ENCODE measurements around the gene RPS6KA6. TPM values are rescaled to one million over a fixed set of nuclear protein-coding genes. Genes with fewer than 3 reads are reported as not detected.

Gene RPS6KA6
- total RNA-seq, 1 donor from 2014 or later, result 0.51 TPM

DNA sequence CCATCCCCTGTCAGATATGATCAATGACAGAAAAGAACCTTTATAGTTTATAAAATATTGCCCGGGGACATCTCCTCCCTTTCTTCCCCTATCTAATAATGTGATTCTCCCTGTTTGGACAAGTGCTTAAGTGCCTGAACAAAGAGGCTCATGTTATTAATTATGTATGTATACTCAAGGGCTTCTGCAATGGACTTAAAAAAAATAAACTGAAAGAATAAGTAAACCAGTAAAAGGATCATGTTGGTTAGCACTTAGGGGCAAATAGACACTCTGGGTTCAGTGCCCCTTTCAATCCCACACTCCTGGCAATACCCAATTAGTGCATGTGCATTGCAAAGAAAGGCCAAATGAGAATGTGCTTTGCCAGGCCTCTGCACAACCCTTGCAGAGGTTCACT, 30.7 kb upstream of the RPS6KA6 start:
- Mint-ChIP-seq H3K4me3 (no peak overlapping the region), H3K9me3 (no peaks in the 10 kb centered on the region), H3K27ac (no peak overlapping the region), H3K36me3 (ENCODE audit: low read depth) (no peaks in the 10 kb centered on the region), H3K27me3 (no peaks in the 10 kb centered on the region), H3K4me1 (no peaks in the 10 kb centered on the region)
- DNase-seq, result no peak
- intact Hi-C loops (cut with micrococcal nuclease), result no loop called here
- TF ChIP-seq, protein P1, sequence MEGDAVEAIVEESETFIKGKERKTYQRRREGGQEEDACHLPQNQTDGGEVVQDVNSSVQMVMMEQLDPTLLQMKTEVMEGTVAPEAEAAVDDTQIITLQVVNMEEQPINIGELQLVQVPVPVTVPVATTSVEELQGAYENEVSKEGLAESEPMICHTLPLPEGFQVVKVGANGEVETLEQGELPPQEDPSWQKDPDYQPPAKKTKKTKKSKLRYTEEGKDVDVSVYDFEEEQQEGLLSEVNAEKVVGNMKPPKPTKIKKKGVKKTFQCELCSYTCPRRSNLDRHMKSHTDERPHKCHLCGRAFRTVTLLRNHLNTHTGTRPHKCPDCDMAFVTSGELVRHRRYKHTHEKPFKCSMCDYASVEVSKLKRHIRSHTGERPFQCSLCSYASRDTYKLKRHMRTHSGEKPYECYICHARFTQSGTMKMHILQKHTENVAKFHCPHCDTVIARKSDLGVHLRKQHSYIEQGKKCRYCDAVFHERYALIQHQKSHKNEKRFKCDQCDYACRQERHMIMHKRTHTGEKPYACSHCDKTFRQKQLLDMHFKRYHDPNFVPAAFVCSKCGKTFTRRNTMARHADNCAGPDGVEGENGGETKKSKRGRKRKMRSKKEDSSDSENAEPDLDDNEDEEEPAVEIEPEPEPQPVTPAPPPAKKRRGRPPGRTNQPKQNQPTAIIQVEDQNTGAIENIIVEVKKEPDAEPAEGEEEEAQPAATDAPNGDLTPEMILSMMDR (IDR thresholded peaks at IDR 0.05), result no peak
- no peak for ATAC-seq (ENCODE audit: low read depth)
- ChIA-PET CTCF (no interaction called here), POLR2A (no interaction called here)

DNA sequence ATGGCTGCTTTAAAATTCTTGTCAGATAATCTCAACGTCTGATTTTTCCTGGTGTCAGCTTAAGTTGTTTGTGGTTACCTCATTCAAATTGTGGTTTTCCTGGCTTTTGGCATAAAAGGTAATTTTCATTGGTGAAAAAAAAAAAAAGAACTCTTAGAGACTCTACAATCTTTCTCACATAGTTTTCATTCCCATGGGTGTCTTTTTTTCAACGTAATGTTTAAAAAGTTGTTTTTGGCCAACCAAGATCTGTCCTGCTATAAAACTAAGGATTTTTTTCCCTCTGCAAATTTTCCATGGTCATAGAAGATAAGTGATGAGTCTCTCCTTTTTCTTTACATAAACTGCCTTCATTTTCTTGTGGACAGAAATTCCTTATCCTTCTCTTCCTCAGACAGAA, 28.9 kb upstream of the RPS6KA6 start:
- Mint-ChIP-seq H3K4me1 (no peaks in the 10 kb centered on the region), H3K9me3 (no peaks in the 10 kb centered on the region), H3K36me3 (ENCODE audit: low read depth) (no peaks in the 10 kb centered on the region), H3K4me3 (no peak overlapping the region), H3K27ac (no peak overlapping the region), H3K27me3 (no peaks in the 10 kb centered on the region)
- intact Hi-C loops (cut with micrococcal nuclease), result no loop called here
- ATAC-seq (ENCODE audit: low read depth) (no peak), DNase-seq (no peak)
- POLR2A ChIA-PET, result no interaction called here
- CTCF ChIA-PET, result no interaction called here
- TF ChIP-seq, protein P1 (IDR thresholded peaks at IDR 0.05), result no peak

DNA sequence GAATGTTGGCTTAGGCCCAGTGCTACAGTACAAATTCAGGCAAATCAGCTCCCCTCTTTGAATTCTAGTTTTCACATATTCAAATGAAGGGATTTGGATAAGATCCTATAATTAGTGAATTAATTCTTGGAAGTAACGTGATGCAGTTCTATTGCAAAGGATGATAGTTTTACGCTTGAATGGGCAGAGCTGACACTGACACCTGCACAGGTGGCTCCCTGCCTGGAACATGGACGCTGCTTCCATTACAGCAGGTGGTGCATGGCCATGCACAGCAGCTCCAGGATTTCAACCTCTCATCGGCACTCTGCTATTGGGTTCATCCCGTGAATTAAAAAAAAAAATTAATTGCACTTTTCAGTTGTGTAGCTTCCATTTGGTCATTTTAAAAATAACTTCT, 28.4 kb upstream of the RPS6KA6 start:
- no peak overlapping the region for H3K27ac Mint-ChIP-seq
- intact Hi-C loops (cut with micrococcal nuclease), result no loop called here
- H3K27me3 Mint-ChIP-seq, result no peaks in the 10 kb centered on the region
- ChIA-PET POLR2A (no interaction called here), CTCF (no interaction called here)
- ATAC-seq (ENCODE audit: low read depth) (no peak), DNase-seq (no peak)
- no peaks in the 10 kb centered on the region for H3K36me3 Mint-ChIP-seq (ENCODE audit: low read depth)
- no peak overlapping the region for H3K4me3 Mint-ChIP-seq
- no peaks in the 10 kb centered on the region for H3K9me3 Mint-ChIP-seq
- TF ChIP-seq, protein P1 (IDR thresholded peaks at IDR 0.05), result no peak
- H3K4me1 Mint-ChIP-seq, result no peaks in the 10 kb centered on the region

DNA sequence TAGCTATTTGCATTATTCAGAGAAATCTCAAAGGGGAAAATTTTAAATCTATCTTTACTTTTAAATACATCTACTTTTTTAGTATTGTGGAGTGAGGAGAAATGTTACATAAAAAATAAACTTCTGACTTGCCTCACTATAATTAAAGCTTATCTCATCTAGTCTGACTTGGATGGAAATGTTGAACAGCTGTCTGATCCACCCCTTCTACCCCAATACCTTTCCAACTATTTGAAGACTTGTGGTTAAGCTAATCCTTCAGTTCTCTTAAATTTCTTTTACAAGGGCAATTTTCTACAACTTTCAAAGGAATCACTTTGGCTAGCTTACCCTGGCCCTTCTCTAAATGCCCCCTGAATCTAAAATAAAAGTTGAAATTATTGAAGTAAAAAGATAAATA, 17.3 kb upstream of the RPS6KA6 start:
- Mint-ChIP-seq H3K9me3 (no peaks in the 10 kb centered on the region), H3K36me3 (ENCODE audit: low read depth) (no peaks in the 10 kb centered on the region), H3K27ac (no peak overlapping the region), H3K27me3 (no peaks in the 10 kb centered on the region), H3K4me1 (no peaks in the 10 kb centered on the region), H3K4me3 (no peak overlapping the region)
- intact Hi-C loops (cut with micrococcal nuclease), result no loop called here
- ChIA-PET CTCF (no interaction called here), POLR2A (no interaction called here)
- ATAC-seq (ENCODE audit: low read depth), result no peak
- DNase-seq, result no peak
- TF ChIP-seq, protein P1 (IDR thresholded peaks at IDR 0.05), result no peak

DNA sequence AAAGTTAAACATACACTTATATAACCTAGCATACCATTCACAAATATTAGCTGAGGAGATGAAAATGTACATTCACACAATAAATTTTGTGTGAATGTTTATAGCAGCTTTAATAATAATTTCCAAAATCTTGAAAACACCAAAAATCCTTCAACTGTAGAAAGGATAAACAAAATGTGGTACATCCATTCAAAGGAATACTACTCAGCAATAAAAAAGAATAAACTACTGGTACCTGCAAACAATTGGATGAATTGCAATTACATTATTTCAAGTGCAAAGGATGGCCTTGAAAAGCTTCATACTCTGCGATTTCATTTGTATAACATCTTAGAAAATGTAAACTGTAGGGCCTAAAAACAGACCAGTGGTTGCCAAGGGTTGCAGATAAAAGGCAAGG, 11.7 kb upstream of the RPS6KA6 start:
- Mint-ChIP-seq H3K4me1 (no peaks in the 10 kb centered on the region), H3K4me3 (no peak overlapping the region), H3K27me3 (no peaks in the 10 kb centered on the region), H3K27ac (no peak overlapping the region), H3K9me3 (no peaks in the 10 kb centered on the region), H3K36me3 (ENCODE audit: low read depth) (no peaks in the 10 kb centered on the region)
- DNase-seq (no peak), ATAC-seq (ENCODE audit: low read depth) (no peak)
- intact Hi-C loops (cut with micrococcal nuclease), result no loop called here
- CTCF ChIA-PET, result no interaction called here
- POLR2A ChIA-PET, result no interaction called here
- TF ChIP-seq, protein P1 (IDR thresholded peaks at IDR 0.05), result no peak

Data from activated B cell treated with CpG ODN at 0.5 μM for 24 hours (primary cell).